WERI-Rb-1 (cell line): Measurements from ENCODE around the gene ADAMTSL5.

Source experiments
- DNase-seq: peaks from one replicate; pipeline ENCODE4 v3.0.0-alpha.2; 2020
- H3K27ac ChIP-seq: fragments of 250-450 bp; sonication (Bioruptor Pico); 2 replicates; pipeline ENCODE4 v1.5.1; 2020; ENCODE audit warnings: mild to moderate bottlenecking, moderate library complexity
- H3K27me3 ChIP-seq: fragments of 250-450 bp; sonication (Bioruptor Pico); 2 replicates; pipeline ENCODE4 v1.5.1; 2021; ENCODE audit warnings: mild to moderate bottlenecking, low read depth, moderate library complexity; ENCODE audit not compliant: insufficient read depth, severe bottlenecking
- H3K36me3 ChIP-seq: fragments of 250-450 bp; sonication (Bioruptor Pico); 2 replicates; pipeline ENCODE4 v1.5.1; 2020; ENCODE audit warnings: mild to moderate bottlenecking, moderate library complexity
- H3K4me3 ChIP-seq: 2 replicates; pipeline ENCODE4 v1.5.1; 2011; ENCODE audit warnings: low read depth, mild to moderate bottlenecking, control low read depth, low read length
- H3K9me3 ChIP-seq: fragments of 250-450 bp; sonication (Bioruptor Pico); 2 replicates; pipeline ENCODE4 v1.5.1; 2021; ENCODE audit warnings: mild to moderate bottlenecking, moderate library complexity; ENCODE audit not compliant: severe bottlenecking
- CTCF ChIP-seq: IDR thresholded peaks from 2 replicates; pipeline ENCODE4 v1.5.1; 2011; ENCODE audit warnings: low read depth, mild to moderate bottlenecking, control low read depth, inconsistent platforms, low read length

ADAMTSL5 gene

DNA sequence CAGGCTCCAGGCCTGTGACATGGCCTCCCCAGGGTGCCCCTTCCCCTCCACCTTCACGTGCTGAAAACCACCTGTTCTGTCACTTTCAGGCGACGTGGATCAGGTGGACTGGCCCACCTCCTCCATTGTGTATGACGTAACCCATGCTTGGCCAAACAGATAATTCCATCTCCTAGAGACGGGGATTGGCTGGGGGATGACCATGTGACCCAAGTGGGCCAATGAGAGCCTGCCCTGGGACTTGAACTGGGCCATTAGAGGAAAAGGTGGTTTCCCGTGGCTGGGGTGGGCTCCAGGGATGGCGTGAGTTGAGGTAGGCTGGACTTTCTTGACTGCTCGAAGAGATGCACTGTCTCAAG lies 3.6 kb upstream of the ADAMTSL5 start:
- H3K4me3 ChIP-seq: no peak overlapping the region
- H3K36me3 ChIP-seq: no peaks in the 10 kb centered on the region
- no peak overlapping the region for H3K27ac ChIP-seq
- H3K9me3 ChIP-seq: no peaks in the 10 kb centered on the region
- TF ChIP-seq CTCF: no peak
- H3K27me3 ChIP-seq: peaks cover 3% of the 10 kb centered on the region
- DNase-seq: no peak

GRCh38 chr19:1514986-1515721 lies 2.3 kb upstream of the ADAMTSL5 start:
- no peak for TF ChIP-seq CTCF
- peaks cover 3% of the 10 kb centered on the region for H3K27me3 ChIP-seq
- no peaks in the 10 kb centered on the region for H3K9me3 ChIP-seq
- DNase-seq: no peak
- no peak overlapping the region for H3K4me3 ChIP-seq
- H3K27ac ChIP-seq: no peak overlapping the region
- H3K36me3 ChIP-seq: no peaks in the 10 kb centered on the region

GRCh38 chr19:1514295-1514661 lies 1.5 kb upstream of the ADAMTSL5 start:
- Histone ChIP-seq H3K36me3 (no peaks in the 10 kb centered on the region), H3K27me3 (peaks cover 3% of the 10 kb centered on the region), H3K4me3 (no peak overlapping the region), H3K9me3 (no peaks in the 10 kb centered on the region), H3K27ac (no peak overlapping the region)
- no peak for DNase-seq
- no peak for TF ChIP-seq CTCF

DNA sequence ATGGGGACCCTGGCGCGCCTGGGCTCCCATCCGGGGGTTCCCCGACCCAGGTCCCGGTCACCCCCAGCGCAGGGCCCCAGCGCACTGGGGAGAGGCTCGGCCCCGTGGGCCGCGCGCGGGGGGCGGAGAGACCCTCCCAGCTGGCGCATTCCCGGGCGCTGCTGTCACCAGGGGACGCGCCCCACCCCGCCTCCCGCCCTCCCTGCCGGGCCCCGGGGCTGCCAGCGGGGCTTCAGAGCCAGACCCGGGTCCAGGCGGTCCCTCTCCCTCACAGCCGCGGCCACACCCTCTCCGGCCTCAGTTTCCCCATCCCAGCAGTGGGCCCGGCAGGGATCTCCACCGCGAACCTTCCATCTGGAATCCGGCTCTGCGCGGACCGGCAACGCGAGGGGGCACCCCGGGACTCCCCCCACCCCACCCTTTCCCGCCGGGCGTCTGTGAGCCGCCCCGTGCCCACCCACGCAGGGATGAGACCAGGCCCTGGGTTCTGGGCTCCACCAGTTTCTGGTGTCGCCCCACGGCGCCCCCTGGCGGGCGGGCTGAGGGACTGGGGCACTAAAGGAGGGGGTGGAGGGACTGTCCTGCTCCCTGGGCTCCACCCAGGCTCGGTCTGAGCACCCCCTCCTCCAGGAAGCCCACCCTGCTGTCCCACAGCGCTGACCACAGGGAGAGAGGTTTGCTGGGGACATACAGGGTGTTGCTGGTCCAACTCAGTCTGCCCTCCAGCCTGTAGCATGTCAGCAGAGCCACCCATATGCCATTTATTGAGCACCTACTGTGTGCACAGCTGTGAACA lies 878 bp upstream of the ADAMTSL5 start:
- Histone ChIP-seq H3K4me3 (peak overlapping the region; percentile 47), H3K27ac (no peak overlapping the region), H3K36me3 (no peaks in the 10 kb centered on the region), H3K27me3 (peaks cover 3% of the 10 kb centered on the region), H3K9me3 (no peaks in the 10 kb centered on the region)
- DNase-seq: peak; percentile 55
- TF ChIP-seq CTCF: peak; percentile 76

GRCh38 chr19:1511318-1512317 lies 1.2 kb downstream of the ADAMTSL5 start:
- no peak for TF ChIP-seq CTCF
- H3K9me3 ChIP-seq: no peaks in the 10 kb centered on the region
- H3K27me3 ChIP-seq: peaks cover 3% of the 10 kb centered on the region
- H3K36me3 ChIP-seq: no peaks in the 10 kb centered on the region
- DNase-seq: no peak
- no peak overlapping the region for H3K4me3 ChIP-seq
- H3K27ac ChIP-seq: no peak overlapping the region
